ENCODE data around the gene INHBB.

Gene INHBB

DNA sequence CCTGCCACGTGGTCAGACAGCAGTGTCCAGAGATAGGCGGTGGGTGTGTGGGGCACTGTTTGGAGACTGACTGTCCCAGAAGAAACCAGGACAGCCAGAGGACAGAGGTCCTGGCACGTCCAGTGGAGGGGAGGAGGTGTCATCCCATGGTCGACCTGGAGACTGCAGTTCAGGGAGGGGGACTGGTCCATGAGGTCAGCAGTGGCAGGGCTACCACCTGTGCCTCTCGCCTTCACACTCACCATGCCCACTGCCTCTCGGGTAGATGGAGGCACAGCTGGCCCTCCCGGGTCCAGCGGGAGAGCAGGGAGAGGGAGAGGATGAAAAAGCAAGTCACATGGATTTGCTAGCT, 53.9 kb downstream of the INHBB start:
- no peak for DNase-seq

- DNase-seq, result no peak
Observed at GRCh38 chr2:120400551-120400950, 54.6 kb downstream of the INHBB start.
